WTC11 (cell line): Measurements from ENCODE around the gene EIF1B. TPM values are rescaled to one million over a fixed set of nuclear protein-coding genes. Genes with fewer than 3 reads are reported as not detected.

Experiments used
- ATAC-seq: fragments of 200-7000 bp; cut with Tn5 transposase; 2 replicates; pipeline ENCODE4 v1.10.0; 2021; ENCODE audit warnings: mild to moderate bottlenecking, moderate library complexity
- CTCF ChIA-PET: fragments of 300-600 bp; sonication (Branson Sonifier 250); formaldehyde crosslinking; loops from one replicate; lab custom pipeline; 2021; ENCODE audit warnings: antibody characterized with exemption; lab: Charles Lee
- POLR2A ChIA-PET: fragments of 350-600 bp; sonication (Branson Sonifier 250); formaldehyde crosslinking; loops from one replicate; lab custom pipeline; 2021; ENCODE audit warnings: antibody characterized with exemption; lab: Charles Lee
- DNase-seq: peaks from one replicate; pipeline ENCODE4 v3.0.0; 2021; ENCODE audit warnings: low spot score
- H3K27ac Mint-ChIP-seq: 2 replicates; pipeline ENCODE4 v1.8.0; 2021; ENCODE audit warnings: mixed read lengths
- H3K27me3 Mint-ChIP-seq: 2 replicates; pipeline ENCODE4 v1.8.0; 2021; ENCODE audit warnings: low read depth, mild to moderate bottlenecking, moderate library complexity, mixed read lengths
- H3K36me3 Mint-ChIP-seq: 2 replicates; pipeline ENCODE4 v1.8.0; 2021; ENCODE audit warnings: mixed read lengths
- H3K4me1 Mint-ChIP-seq: 2 replicates; pipeline ENCODE4 v1.8.0; 2022; ENCODE audit warnings: mixed read lengths
- H3K4me3 Mint-ChIP-seq: 2 replicates; pipeline ENCODE4 v1.8.0; 2021; ENCODE audit warnings: mild to moderate bottlenecking, moderate library complexity, mixed read lengths
- H3K9me3 Mint-ChIP-seq: 2 replicates; pipeline ENCODE4 v1.8.0; 2021; ENCODE audit warnings: mixed read lengths
- ATF1 ChIP-seq: sonication (generic); formaldehyde crosslinking; IDR thresholded peaks from 2 replicates; pipeline ENCODE4 v1.8.1; 2023; ENCODE audit warnings: mild to moderate bottlenecking, moderate library complexity, missing genetic modification reagents
- CREB1 ChIP-seq: sonication (generic); formaldehyde crosslinking; IDR thresholded peaks from 2 replicates; pipeline ENCODE4 v1.8.0; 2023; ENCODE audit warnings: mild to moderate bottlenecking, missing genetic modification reagents
- CREM ChIP-seq: sonication (generic); formaldehyde crosslinking; IDR thresholded peaks from 2 replicates; pipeline ENCODE4 v1.8.1; 2022; ENCODE audit warnings: mild to moderate bottlenecking, missing genetic modification reagents, moderate library complexity
- IRF2 ChIP-seq: sonication (generic); formaldehyde crosslinking; IDR thresholded peaks from 2 replicates; pipeline ENCODE4 v1.8.0; 2022; ENCODE audit warnings: low read depth, missing genetic modification reagents, borderline replicate concordance
- MYBL2 ChIP-seq: sonication (generic); formaldehyde crosslinking; IDR thresholded peaks from 2 replicates; pipeline ENCODE4 v1.8.1; 2023; ENCODE audit warnings: mild to moderate bottlenecking, moderate library complexity, missing genetic modification reagents
- NFATC4 ChIP-seq: fragments of 250-450 bp; sonication (Bioruptor Pico); IDR thresholded peaks from 2 replicates; pipeline ENCODE4 v1.9.0; 2021; ENCODE audit warnings: mild to moderate bottlenecking
- NFE2L1 ChIP-seq: sonication (generic); formaldehyde crosslinking; IDR thresholded peaks from 2 replicates; pipeline ENCODE4 v1.8.1; 2023; ENCODE audit warnings: missing genetic modification reagents
- NFYB ChIP-seq: sonication (generic); formaldehyde crosslinking; conservative IDR thresholded peaks from 2 replicates; pipeline ENCODE4 v1.8.0; 2022; ENCODE audit warnings: low read depth, missing genetic modification reagents
- SMAD4 ChIP-seq: sonication (generic); formaldehyde crosslinking; IDR thresholded peaks from 2 replicates; pipeline ENCODE4 v1.8.0; 2022; ENCODE audit warnings: mild to moderate bottlenecking, missing genetic modification reagents
- SP1 ChIP-seq: sonication (generic); formaldehyde crosslinking; conservative IDR thresholded peaks from 2 replicates; pipeline ENCODE4 v1.8.1; 2022; ENCODE audit warnings: missing genetic modification reagents
- TCF7 ChIP-seq: sonication (generic); formaldehyde crosslinking; IDR thresholded peaks from 2 replicates; pipeline ENCODE4 v1.8.0; 2022; ENCODE audit warnings: mild to moderate bottlenecking, low read depth, missing genetic modification reagents, moderate library complexity
- TEAD1 ChIP-seq: sonication (generic); formaldehyde crosslinking; IDR thresholded peaks from 2 replicates; pipeline ENCODE4 v1.8.0; 2022; ENCODE audit warnings: mild to moderate bottlenecking, missing genetic modification reagents
- total RNA-seq: library from RNA; stranded (reverse); gene quantifications from 3 replicates; pipeline ENCODE4 v1.2.3, GENCODE V29; 2021
- TF ChIP-seq, protein P1 (sequence below): sonication (generic); formaldehyde crosslinking; IDR thresholded peaks from 2 replicates; pipeline ENCODE4 v1.8.0; 2022; ENCODE audit warnings: mild to moderate bottlenecking, missing genetic modification reagents
- TF ChIP-seq, protein P2 (sequence below): sonication (generic); formaldehyde crosslinking; IDR thresholded peaks from 2 replicates; pipeline ENCODE4 v1.8.0; 2022; ENCODE audit warnings: mild to moderate bottlenecking, missing genetic modification reagents
- TF ChIP-seq, protein P3 (sequence below): sonication (generic); formaldehyde crosslinking; conservative IDR thresholded peaks from 2 replicates; pipeline ENCODE4 v1.8.1; 2023; ENCODE audit warnings: mild to moderate bottlenecking, low read depth, missing genetic modification reagents, moderate library complexity
- TF ChIP-seq, protein P4 (sequence below): sonication (generic); formaldehyde crosslinking; IDR thresholded peaks from 2 replicates; pipeline ENCODE4 v1.8.0; 2023; ENCODE audit warnings: missing genetic modification reagents, mild to moderate bottlenecking, borderline replicate concordance
- TF ChIP-seq, protein P5 (sequence below): fragments of 250-450 bp; sonication (Bioruptor Pico); IDR thresholded peaks from 2 replicates; pipeline ENCODE4 v1.9.0; 2021; ENCODE audit warnings: moderate library complexity, mild to moderate bottlenecking, inconsistent platforms, borderline replicate concordance
- TF ChIP-seq, protein P6 (sequence below): sonication (generic); formaldehyde crosslinking; IDR thresholded peaks from 2 replicates; pipeline ENCODE4 v1.8.1; 2023; ENCODE audit warnings: mild to moderate bottlenecking, missing genetic modification reagents, moderate library complexity

Gene EIF1B
- total RNA-seq, 1 experiment from 2014 or later, result 82.0 TPM

DNA sequence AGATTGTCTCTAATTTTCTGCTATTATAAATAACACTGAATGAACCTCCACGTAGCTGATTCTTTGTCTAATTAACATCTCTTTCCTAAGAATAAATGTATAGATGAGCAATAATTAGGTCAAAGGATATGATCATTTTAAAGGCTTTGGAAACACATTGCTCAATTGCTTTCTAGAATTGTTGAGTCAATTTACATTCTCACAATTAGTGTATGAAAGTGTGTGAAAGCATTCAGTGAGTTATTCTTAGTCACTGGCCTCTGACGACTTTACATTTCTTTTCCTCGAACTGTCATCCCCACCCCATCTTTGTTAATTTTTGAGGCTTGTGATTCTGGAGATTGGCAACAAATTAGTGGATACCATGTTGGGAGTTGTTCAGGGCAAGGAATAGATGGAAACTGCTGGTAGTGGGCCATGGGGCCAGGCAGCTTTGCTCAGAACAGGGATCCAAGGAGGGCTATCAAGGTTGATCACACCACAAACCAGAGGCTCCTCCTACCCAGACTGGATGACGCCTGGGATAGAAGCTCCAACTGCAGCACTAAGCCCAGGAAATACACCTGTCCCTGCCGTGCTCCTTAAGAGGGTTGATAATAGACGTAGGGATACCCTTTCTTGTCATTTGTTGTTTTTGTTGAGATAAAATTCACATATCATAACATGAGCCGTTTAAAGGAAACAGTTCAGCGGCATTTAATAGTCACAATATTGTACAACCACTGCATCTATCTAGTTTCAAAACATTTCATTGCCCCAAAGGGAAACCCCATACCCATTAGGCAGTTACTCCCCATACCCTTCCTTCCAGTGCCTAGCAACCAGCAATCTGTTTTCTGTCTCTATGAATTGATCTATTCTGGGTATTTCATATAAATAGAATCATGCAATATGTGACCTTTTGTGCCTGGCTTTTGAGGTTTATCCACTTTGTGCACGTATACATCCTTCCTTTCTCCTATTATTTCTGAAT is 27.9 kb downstream of the EIF1B start (continued):
- no peak for TF ChIP-seq NFATC4
- TF ChIP-seq IRF2 (CRISPR knock-in tag), result no peak
- no peak for TF ChIP-seq TCF7
- TF ChIP-seq SMAD4 (CRISPR knock-in tag), result no peak
- TF ChIP-seq, protein P1, sequence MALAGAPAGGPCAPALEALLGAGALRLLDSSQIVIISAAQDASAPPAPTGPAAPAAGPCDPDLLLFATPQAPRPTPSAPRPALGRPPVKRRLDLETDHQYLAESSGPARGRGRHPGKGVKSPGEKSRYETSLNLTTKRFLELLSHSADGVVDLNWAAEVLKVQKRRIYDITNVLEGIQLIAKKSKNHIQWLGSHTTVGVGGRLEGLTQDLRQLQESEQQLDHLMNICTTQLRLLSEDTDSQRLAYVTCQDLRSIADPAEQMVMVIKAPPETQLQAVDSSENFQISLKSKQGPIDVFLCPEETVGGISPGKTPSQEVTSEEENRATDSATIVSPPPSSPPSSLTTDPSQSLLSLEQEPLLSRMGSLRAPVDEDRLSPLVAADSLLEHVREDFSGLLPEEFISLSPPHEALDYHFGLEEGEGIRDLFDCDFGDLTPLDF (CRISPR knock-in tag), result no peak

DNA sequence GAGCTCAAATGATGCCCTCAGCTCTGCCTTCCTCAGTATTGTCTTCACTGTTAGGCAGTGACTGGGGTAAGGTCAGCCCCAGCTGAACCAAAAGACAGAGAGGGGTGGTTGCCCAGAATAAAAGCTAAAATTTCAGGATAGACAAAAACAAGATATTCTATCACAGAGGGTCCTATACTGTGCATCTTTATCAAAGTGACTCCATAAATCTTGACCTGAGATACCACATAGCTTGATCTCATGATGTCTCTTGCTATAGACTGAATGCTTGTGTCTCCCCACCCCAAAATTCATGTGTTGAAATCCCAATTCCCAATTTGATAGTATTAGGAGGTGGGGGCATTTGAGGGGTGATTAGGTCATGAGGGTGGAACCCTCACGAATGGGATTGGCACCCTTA is 30.4 kb downstream of the EIF1B start:
- Mint-ChIP-seq H3K4me3 (no peak overlapping the region), H3K27ac (no peak overlapping the region), H3K27me3 (no peaks in the 10 kb centered on the region; the same call in 1 of the 2 replicates), H3K36me3 (no peaks in the 10 kb centered on the region), H3K4me1 (no peaks in the 10 kb centered on the region), H3K9me3 (no peaks in the 10 kb centered on the region)
- ChIA-PET CTCF (no interaction called here), POLR2A (no interaction called here)
- ATAC-seq (no peak), DNase-seq (no peak)
- TF ChIP-seq TEAD1 (CRISPR knock-in tag) (no peak), MYBL2 (CRISPR knock-in tag) (no peak), CREB1 (no peak), CREM (CRISPR knock-in tag) (no peak)
- TF ChIP-seq, protein P2, sequence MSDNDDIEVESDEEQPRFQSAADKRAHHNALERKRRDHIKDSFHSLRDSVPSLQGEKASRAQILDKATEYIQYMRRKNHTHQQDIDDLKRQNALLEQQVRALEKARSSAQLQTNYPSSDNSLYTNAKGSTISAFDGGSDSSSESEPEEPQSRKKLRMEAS (CRISPR knock-in tag), result no peak

DNA sequence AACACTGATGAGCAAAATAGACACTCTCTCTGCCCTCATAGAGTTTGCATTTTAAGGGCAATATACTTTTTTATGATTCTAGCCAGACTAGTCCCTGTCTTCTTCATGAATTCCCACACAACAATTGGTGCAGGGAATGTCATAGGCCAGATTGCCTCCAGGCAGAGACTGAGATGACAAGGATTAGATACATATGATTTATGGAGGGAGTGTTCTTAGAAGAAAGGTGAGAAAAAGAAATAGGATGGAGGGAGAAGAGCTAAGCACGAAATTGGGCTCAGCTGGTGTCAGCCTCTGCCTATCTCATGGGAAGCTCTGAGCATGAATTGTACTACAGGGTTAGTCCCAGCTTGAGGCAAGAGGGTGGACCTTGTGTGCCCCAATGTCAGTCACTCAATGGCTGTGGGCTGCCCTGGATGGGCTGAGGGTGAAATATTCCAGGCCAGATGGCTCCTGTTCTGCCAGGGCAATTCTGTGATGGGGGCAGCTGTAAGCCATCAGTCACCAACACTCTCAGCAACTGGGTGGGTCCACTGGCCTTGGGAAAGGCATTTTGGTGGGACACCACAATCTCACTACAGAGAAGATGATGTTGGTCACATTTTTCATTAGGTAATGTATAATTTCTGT is 31.1 kb downstream of the EIF1B start:
- CTCF ChIA-PET, result no interaction called here

More for the DNA sequence above, 31.1 kb downstream of the EIF1B start:
- H3K27ac Mint-ChIP-seq, result no peak overlapping the region
- H3K4me1 Mint-ChIP-seq, result no peaks in the 10 kb centered on the region
- TF ChIP-seq, protein P3, sequence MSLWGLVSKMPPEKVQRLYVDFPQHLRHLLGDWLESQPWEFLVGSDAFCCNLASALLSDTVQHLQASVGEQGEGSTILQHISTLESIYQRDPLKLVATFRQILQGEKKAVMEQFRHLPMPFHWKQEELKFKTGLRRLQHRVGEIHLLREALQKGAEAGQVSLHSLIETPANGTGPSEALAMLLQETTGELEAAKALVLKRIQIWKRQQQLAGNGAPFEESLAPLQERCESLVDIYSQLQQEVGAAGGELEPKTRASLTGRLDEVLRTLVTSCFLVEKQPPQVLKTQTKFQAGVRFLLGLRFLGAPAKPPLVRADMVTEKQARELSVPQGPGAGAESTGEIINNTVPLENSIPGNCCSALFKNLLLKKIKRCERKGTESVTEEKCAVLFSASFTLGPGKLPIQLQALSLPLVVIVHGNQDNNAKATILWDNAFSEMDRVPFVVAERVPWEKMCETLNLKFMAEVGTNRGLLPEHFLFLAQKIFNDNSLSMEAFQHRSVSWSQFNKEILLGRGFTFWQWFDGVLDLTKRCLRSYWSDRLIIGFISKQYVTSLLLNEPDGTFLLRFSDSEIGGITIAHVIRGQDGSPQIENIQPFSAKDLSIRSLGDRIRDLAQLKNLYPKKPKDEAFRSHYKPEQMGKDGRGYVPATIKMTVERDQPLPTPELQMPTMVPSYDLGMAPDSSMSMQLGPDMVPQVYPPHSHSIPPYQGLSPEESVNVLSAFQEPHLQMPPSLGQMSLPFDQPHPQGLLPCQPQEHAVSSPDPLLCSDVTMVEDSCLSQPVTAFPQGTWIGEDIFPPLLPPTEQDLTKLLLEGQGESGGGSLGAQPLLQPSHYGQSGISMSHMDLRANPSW (CRISPR knock-in tag), result no peak
- TF ChIP-seq TEAD1 (CRISPR knock-in tag), result no peak
- TF ChIP-seq, protein P4, sequence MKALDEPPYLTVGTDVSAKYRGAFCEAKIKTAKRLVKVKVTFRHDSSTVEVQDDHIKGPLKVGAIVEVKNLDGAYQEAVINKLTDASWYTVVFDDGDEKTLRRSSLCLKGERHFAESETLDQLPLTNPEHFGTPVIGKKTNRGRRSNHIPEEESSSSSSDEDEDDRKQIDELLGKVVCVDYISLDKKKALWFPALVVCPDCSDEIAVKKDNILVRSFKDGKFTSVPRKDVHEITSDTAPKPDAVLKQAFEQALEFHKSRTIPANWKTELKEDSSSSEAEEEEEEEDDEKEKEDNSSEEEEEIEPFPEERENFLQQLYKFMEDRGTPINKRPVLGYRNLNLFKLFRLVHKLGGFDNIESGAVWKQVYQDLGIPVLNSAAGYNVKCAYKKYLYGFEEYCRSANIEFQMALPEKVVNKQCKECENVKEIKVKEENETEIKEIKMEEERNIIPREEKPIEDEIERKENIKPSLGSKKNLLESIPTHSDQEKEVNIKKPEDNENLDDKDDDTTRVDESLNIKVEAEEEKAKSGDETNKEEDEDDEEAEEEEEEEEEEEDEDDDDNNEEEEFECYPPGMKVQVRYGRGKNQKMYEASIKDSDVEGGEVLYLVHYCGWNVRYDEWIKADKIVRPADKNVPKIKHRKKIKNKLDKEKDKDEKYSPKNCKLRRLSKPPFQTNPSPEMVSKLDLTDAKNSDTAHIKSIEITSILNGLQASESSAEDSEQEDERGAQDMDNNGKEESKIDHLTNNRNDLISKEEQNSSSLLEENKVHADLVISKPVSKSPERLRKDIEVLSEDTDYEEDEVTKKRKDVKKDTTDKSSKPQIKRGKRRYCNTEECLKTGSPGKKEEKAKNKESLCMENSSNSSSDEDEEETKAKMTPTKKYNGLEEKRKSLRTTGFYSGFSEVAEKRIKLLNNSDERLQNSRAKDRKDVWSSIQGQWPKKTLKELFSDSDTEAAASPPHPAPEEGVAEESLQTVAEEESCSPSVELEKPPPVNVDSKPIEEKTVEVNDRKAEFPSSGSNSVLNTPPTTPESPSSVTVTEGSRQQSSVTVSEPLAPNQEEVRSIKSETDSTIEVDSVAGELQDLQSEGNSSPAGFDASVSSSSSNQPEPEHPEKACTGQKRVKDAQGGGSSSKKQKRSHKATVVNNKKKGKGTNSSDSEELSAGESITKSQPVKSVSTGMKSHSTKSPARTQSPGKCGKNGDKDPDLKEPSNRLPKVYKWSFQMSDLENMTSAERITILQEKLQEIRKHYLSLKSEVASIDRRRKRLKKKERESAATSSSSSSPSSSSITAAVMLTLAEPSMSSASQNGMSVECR, result no peak
- TF ChIP-seq, protein P5, sequence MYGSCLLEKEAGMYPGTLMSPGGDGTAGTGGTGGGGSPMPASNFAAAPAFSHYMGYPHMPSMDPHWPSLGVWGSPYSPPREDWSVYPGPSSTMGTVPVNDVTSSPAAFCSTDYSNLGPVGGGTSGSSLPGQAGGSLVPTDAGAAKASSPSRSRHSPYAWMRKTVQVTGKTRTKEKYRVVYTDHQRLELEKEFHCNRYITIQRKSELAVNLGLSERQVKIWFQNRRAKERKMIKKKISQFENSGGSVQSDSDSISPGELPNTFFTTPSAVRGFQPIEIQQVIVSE, result no peak
- no peak for TF ChIP-seq NFE2L1 (CRISPR knock-in tag)
- TF ChIP-seq, protein P6, sequence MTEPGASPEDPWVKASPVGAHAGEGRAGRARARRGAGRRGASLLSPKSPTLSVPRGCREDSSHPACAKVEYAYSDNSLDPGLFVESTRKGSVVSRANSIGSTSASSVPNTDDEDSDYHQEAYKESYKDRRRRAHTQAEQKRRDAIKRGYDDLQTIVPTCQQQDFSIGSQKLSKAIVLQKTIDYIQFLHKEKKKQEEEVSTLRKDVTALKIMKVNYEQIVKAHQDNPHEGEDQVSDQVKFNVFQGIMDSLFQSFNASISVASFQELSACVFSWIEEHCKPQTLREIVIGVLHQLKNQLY (CRISPR knock-in tag), result no peak
- TF ChIP-seq ATF1 (CRISPR knock-in tag), result no peak
- TF ChIP-seq, protein P1 (CRISPR knock-in tag), result no peak
- TF ChIP-seq NFYB (CRISPR knock-in tag), result no peak
- TF ChIP-seq SP1 (CRISPR knock-in tag), result no peak
- POLR2A ChIA-PET, result no interaction called here
- no peaks in the 10 kb centered on the region for H3K36me3 Mint-ChIP-seq
- no peaks in the 10 kb centered on the region; the same call in 1 of the 2 replicates for H3K27me3 Mint-ChIP-seq
- H3K9me3 Mint-ChIP-seq, result no peaks in the 10 kb centered on the region; the same call in 1 of the 2 replicates
- no peak overlapping the region for H3K4me3 Mint-ChIP-seq
- ATAC-seq (no peak), DNase-seq (no peak)
